Breast epithelium (tissue), 4 donors: ENCODE measurements around the gene PRICKLE2. TPM values are rescaled to one million over a fixed set of nuclear protein-coding genes. Genes with fewer than 3 reads are reported as not detected.

Source experiments
- DNase-seq, 2 donors: peaks; one replicate each; pipeline ENCODE4 v3.0.0-alpha.2; 2019; ENCODE audit warnings: low spot score in 2 of 2
- H3K27ac ChIP-seq, 2 donors: fragments of 200-600 bp; sonication (generic) in 1 of 2; one replicate each; pipeline ENCODE4 v1.5.1; 2016 to 2019; ENCODE audit warnings: mild to moderate bottlenecking in 1 of 2
- H3K27me3 ChIP-seq, 2 donors: fragments of 200-600 bp; sonication (generic) in 1 of 2; one replicate each; pipeline versions ENCODE4 v1.5.1 to v1.6.0; 2017 to 2019; ENCODE audit warnings: control low read depth in 1 of 2, mild to moderate bottlenecking in 1 of 2
- H3K36me3 ChIP-seq: fragments of 200-600 bp; one replicate; pipeline ENCODE4 v1.5.1; 2019
- H3K4me1 ChIP-seq, 2 donors: fragments of 200-600 bp; sonication (generic); one replicate each; pipeline ENCODE4 v1.5.1; 2016 to 2019; ENCODE audit warnings: control low read depth in 1 of 2
- H3K4me3 ChIP-seq, 3 donors: fragments of 200-600 bp; sonication (generic); 1 replicate in 2 of 3; 2 replicates in 1 of 3; pipeline ENCODE4 v1.5.1; 2016 to 2019; ENCODE audit warnings: mild to moderate bottlenecking in 3 of 3, moderate library complexity in 2 of 3
- H3K9me3 ChIP-seq, 2 donors: fragments of 200-600 bp; sonication (generic) in 1 of 2; one replicate each; pipeline ENCODE4 v1.5.1; 2016 to 2019; ENCODE audit warnings: control low read depth in 1 of 2
- CTCF ChIP-seq, 3 donors: fragments of 450-650 bp; IDR thresholded peaks; one replicate each; pipeline ENCODE4 v1.5.1; 2016 to 2017; ENCODE audit warnings: antibody characterized with exemption in 3 of 3, mild to moderate bottlenecking in 3 of 3, moderate library complexity in 3 of 3
- POLR2A ChIP-seq: fragments of 450-650 bp; IDR thresholded peaks from one replicate; pipeline ENCODE4 v1.6.1; 2016; ENCODE audit warnings: antibody characterized with exemption, mild to moderate bottlenecking, moderate library complexity
- POLR2AphosphoS5 ChIP-seq, 3 donors: sonication (generic); formaldehyde crosslinking; IDR thresholded peaks; one replicate each; pipeline ENCODE4 v1.6.1; 2017; ENCODE audit warnings: antibody characterized with exemption in 3 of 3
- intact Hi-C: fragments of 100-400 bp; cut with DNase I; formaldehyde crosslinking; loops from one replicate; pipeline ENCODE4 v1.15.1; 2023; ENCODE audit warnings: low total_unique reads
- total RNA-seq, 3 donors: library from RNA; depleted of rRNA; stranded (reverse); fragments of >200 nt; gene quantifications; one replicate each; pipeline ENCODE4 v1.1.0, GENCODE V29; 2016

Gene PRICKLE2
- total RNA-seq, 3 donors from 2014 or later: 35.1 to 72.5 (median 44.5) TPM

- peaks cover 7 to 9% of the 10 kb centered on the region in 2 donors for H3K4me1 ChIP-seq
- intact Hi-C loops: no loop called here
- DNase-seq: no peak
- TF ChIP-seq CTCF (IDR thresholded peaks at IDR 0.05) (peak in 1 of 3 donors; percentile 26), POLR2AphosphoS5 (IDR thresholded peaks at IDR 0.05) (no peak), POLR2A (no peak)
- peak overlapping the region; percentile 27 to 64 (median 43) for H3K4me3 ChIP-seq
- H3K36me3 ChIP-seq: no peaks in the 10 kb centered on the region
- no peaks in the 10 kb centered on the region for H3K9me3 ChIP-seq
- H3K27ac ChIP-seq: peak overlapping the region; percentile 92 to 94
- H3K27me3 ChIP-seq: no peaks in the 10 kb centered on the region
These were observed 631 bp upstream of the PRICKLE2 start for GRCh38 chr3:64225695-64226499.

- peak overlapping the region; percentile 92 to 94 for H3K27ac ChIP-seq
- H3K4me1 ChIP-seq: peaks cover 7 to 18% of the 10 kb centered on the region in 2 donors
- H3K27me3 ChIP-seq: no peaks in the 10 kb centered on the region
- DNase-seq: no peak
- TF ChIP-seq POLR2AphosphoS5 (IDR thresholded peaks at IDR 0.05) (no peak), CTCF (IDR thresholded peaks at IDR 0.05) (no peak), POLR2A (no peak)
- H3K36me3 ChIP-seq: no peaks in the 10 kb centered on the region
- peak overlapping the region; percentile 27 to 64 (median 43) for H3K4me3 ChIP-seq
- H3K9me3 ChIP-seq: no peaks in the 10 kb centered on the region
- intact Hi-C loops: no loop called here
These were observed 1.2 kb downstream of the PRICKLE2 start for GRCh38 chr3:64223791-64224745.

GRCh38 chr3:64222501-64223111 lies 2.7 kb downstream of the PRICKLE2 start:
- no peaks in the 10 kb centered on the region for H3K9me3 ChIP-seq
- TF ChIP-seq CTCF (IDR thresholded peaks at IDR 0.05) (no peak), POLR2AphosphoS5 (IDR thresholded peaks at IDR 0.05) (no peak), POLR2A (no peak)
- peak overlapping the region in 1 of 3 donors; percentile 30 for H3K4me3 ChIP-seq
- no peaks in the 10 kb centered on the region for H3K27me3 ChIP-seq
- no peaks in the 10 kb centered on the region for H3K36me3 ChIP-seq
- peak overlapping the region; percentile 92 to 94 for H3K27ac ChIP-seq
- DNase-seq: no peak
- peaks cover 7 to 18% of the 10 kb centered on the region in 2 donors for H3K4me1 ChIP-seq
- intact Hi-C loops: no loop called here

- no peaks in the 10 kb centered on the region for H3K36me3 ChIP-seq
- no peaks in the 10 kb centered on the region for H3K27me3 ChIP-seq
- peaks cover 7 to 18% of the 10 kb centered on the region in 2 donors for H3K4me1 ChIP-seq
- no peaks in the 10 kb centered on the region for H3K9me3 ChIP-seq
- peak overlapping the region in 1 of 3 donors; percentile 6 for H3K4me3 ChIP-seq
- DNase-seq: no peak
- H3K27ac ChIP-seq: peak overlapping the region; percentile 21 to 94
- TF ChIP-seq CTCF (IDR thresholded peaks at IDR 0.05) (no peak), POLR2A (no peak), POLR2AphosphoS5 (IDR thresholded peaks at IDR 0.05) (no peak)
- intact Hi-C loops: no loop called here
These were observed 3.6 kb downstream of the PRICKLE2 start for GRCh38 chr3:64221571-64222257.
